Thymus (tissue), 11 donors: Measurements from ENCODE around the gene ASB15. TPM values are rescaled to one million over a fixed set of nuclear protein-coding genes. Genes with fewer than 3 reads are reported as not detected.
A peak's percentile ranks its signal among the peaks of the same experiment; 100 is the strongest.

Source experiments
- DNase-seq, 9 donors: peaks; one replicate each; pipeline ENCODE4 v3.0.0-alpha.2; 2013; ENCODE audit warnings: low spot score in 9 of 9, low read depth in 6 of 9, missing footprints in 1 of 9
- H3K27ac ChIP-seq, 2 donors: one replicate each; pipeline ENCODE4 v1.5.1; 2013; ENCODE audit warnings: control low read depth in 1 of 2, low read depth in 1 of 2, low read length in 1 of 2, mild to moderate bottlenecking in 1 of 2, moderate library complexity in 1 of 2
- H3K27me3 ChIP-seq, 2 donors: one replicate each; pipeline ENCODE4 v1.5.1; 2013; ENCODE audit warnings: low read length in 1 of 2; ENCODE audit not compliant: control insufficient read depth in 2 of 2, insufficient read depth in 1 of 2
- H3K36me3 ChIP-seq, 2 donors: one replicate each; pipeline ENCODE4 v1.5.1; 2013; ENCODE audit warnings: low read length in 1 of 2, mild to moderate bottlenecking in 1 of 2, moderate library complexity in 1 of 2; ENCODE audit not compliant: control insufficient read depth in 2 of 2, insufficient read depth in 2 of 2
- H3K4me1 ChIP-seq, 2 donors: one replicate each; pipeline ENCODE4 v1.5.1; 2013; ENCODE audit warnings: low read length in 2 of 2; ENCODE audit not compliant: control insufficient read depth in 2 of 2, insufficient read depth in 2 of 2
- H3K4me3 ChIP-seq, 2 donors: one replicate each; pipeline ENCODE4 v1.5.1; 2013; ENCODE audit warnings: low read length in 2 of 2, control low read depth in 1 of 2, mild to moderate bottlenecking in 1 of 2
- H3K9me3 ChIP-seq, 2 donors: one replicate each; pipeline ENCODE4 v1.5.1; 2013; ENCODE audit warnings: low read length in 1 of 2, mild to moderate bottlenecking in 1 of 2; ENCODE audit not compliant: control insufficient read depth in 2 of 2, insufficient read depth in 1 of 2
- WGBS: extraction: QIAGEN DNeasy Blood & Tissue Kit; methylation state at CpG from one replicate; pipeline ENCODE4 v1.1.7; 2013; 5-methylcytosine and 5-hydroxymethylcytosine counted together
- polyA plus RNA-seq: library from polyadenylated mRNA; stranded (reverse); fragments of 200-250 nt; gene quantifications from one replicate; pipeline ENCODE4 v1.2.3, GENCODE V29; 2013
- total RNA-seq: library from RNA; stranded (reverse); fragments of 120-200 nt; gene quantifications from one replicate; pipeline ENCODE4 v1.2.4, GENCODE V29; 2013
- donor health status: healthy.

The ASB15 gene
- total and polyA plus RNA-seq, 2 donors = 0.05 TPM; not detected in 1

DNA sequence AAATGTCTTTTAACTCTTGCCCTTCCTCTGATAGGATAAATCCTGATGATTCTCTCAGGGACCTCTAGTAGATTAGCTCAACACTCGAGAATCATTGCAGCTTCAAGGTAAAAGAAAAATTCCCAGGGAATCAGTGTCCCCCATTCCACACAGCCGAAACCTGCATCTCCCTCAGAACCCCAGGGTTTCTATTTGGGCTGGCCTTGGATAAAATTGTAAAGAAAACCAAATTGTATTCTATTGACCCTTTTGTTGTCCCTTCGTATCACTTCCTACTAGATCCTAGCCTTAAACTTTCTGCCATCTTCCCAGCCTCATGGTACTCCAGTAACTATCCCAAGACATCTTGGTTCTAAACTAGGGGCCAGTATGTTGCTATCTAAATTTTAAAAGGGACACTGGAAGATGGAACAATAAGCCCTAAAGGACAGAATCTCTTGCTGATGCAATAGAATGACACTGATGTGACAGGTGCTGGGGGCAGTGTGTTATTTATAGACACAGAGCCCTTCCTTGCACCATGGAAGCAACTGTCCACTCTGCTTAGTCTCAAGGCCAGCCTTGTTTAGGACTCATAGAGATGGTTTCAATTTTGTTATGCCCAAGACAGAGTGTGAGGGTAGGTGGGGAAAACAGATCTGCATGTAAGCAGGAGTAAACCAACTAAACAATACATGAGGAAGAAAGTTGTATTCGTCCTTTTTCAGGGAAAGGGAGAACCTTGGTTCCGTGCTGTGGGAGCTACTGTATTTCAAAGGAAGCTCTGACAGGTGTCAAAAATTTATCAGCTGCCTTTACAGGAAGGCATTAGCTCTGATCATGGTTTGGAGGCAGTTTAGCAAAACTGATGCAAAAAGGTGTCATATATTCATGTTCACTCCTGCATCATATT, 7.6 kb downstream of the ASB15 start:
- no peaks in the 10 kb centered on the region for H3K4me1 ChIP-seq

GRCh38 chr7:123609883-123610239, 8.2 kb downstream of the ASB15 start:
- Histone ChIP-seq H3K27me3 (no peaks in the 10 kb centered on the region), H3K36me3 (no peaks in the 10 kb centered on the region), H3K4me1 (no peaks in the 10 kb centered on the region), H3K27ac (no peak overlapping the region), H3K4me3 (no peak overlapping the region), H3K9me3 (no peaks in the 10 kb centered on the region)
- 88% methylated on average over 2 of the region's 2 CpGs for WGBS
- no peak for DNase-seq

More for the DNA sequence above, 7.6 kb downstream of the ASB15 start:
- 75% methylated on average over 5 of the region's 5 CpGs for WGBS
- Histone ChIP-seq H3K4me3 (no peak overlapping the region), H3K27me3 (no peaks in the 10 kb centered on the region), H3K9me3 (no peaks in the 10 kb centered on the region), H3K27ac (no peak overlapping the region), H3K36me3 (no peaks in the 10 kb centered on the region)
- no peak for DNase-seq

DNA sequence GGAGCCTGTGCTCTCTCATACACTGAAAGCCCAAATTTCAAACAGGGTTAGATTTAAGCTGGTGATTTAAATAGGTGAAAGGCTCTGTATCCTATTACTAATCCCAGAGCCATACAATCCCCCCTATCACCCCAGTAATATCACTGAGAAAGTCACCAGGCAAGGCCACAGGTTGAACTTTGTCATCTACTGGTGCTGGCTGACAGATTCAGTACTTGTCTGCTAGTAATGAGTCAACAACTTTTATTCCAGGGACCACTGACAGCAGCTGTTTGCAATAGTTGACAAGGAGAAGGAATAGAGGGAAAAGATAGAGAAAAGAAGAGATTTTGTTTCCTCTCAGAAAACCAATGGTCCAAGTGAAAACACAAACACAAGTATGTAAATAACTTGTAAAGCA, 10.4 kb downstream of the ASB15 start:
- H3K36me3 ChIP-seq = no peaks in the 10 kb centered on the region
- H3K27ac ChIP-seq = no peak overlapping the region
- no peak overlapping the region for H3K4me3 ChIP-seq
- no peaks in the 10 kb centered on the region for H3K27me3 ChIP-seq
- H3K4me1 ChIP-seq = no peaks in the 10 kb centered on the region
- no peak for DNase-seq
- no peaks in the 10 kb centered on the region for H3K9me3 ChIP-seq

GRCh38 chr7:123615344-123615743, 13.7 kb downstream of the ASB15 start:
- no peaks in the 10 kb centered on the region for H3K4me1 ChIP-seq
- H3K4me3 ChIP-seq = no peak overlapping the region
- no peaks in the 10 kb centered on the region for H3K9me3 ChIP-seq
- no peak overlapping the region for H3K27ac ChIP-seq
- H3K36me3 ChIP-seq = no peaks in the 10 kb centered on the region
- no peaks in the 10 kb centered on the region for H3K27me3 ChIP-seq
- WGBS = 71% methylated on average over 2 of the region's 2 CpGs
- DNase-seq = no peak

GRCh38 chr7:123616223-123616622, 14.6 kb downstream of the ASB15 start:
- DNase-seq = no peak
- H3K9me3 ChIP-seq = no peaks in the 10 kb centered on the region
- no peak overlapping the region for H3K4me3 ChIP-seq
- no peaks in the 10 kb centered on the region for H3K4me1 ChIP-seq
- H3K27ac ChIP-seq = no peak overlapping the region
- no peaks in the 10 kb centered on the region for H3K27me3 ChIP-seq
- no peaks in the 10 kb centered on the region for H3K36me3 ChIP-seq

- DNase-seq = no peak
- Histone ChIP-seq H3K36me3 (no peaks in the 10 kb centered on the region), H3K4me3 (no peak overlapping the region), H3K27me3 (no peaks in the 10 kb centered on the region), H3K9me3 (no peaks in the 10 kb centered on the region), H3K27ac (no peak overlapping the region), H3K4me1 (no peaks in the 10 kb centered on the region)
- 88% methylated on average over 4 of the region's 4 CpGs for WGBS
Observed at GRCh38 chr7:123621707-123622106, 20.1 kb downstream of the ASB15 start.

DNA sequence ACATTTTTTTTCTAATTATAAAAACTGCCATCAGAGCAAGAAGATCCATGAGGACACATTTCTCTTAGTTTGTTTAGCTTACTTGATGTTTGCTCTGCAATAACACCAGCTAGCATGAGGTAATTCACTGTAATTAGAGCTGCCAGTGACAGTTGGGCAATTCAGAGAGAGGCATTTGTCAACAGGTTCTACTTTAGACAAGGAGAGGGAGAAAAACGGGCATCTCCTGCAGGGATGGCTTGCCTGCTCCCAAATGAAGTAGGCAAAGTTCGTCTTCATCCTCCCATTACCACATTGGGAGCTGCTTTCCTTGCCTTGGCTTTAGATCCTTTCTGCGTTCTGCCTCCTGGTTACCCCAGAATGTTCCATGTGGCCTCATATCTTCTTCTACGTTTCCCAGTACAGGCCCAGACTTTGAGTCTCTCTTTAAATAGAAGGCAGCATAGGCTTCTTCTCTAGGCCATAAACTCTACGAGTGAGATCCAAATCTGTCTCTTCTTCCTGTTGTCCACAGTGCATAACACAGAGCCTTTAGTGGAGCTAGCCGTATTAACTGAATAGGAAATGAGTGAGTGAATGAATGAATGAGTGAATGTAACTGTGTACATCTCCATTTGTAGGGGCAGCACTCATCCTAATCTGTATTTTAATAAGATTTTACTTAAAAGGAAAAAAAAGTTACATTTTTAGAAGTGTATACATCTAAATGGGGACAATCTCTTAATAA, 21.2 kb downstream of the ASB15 start:
- Histone ChIP-seq H3K36me3 (no peaks in the 10 kb centered on the region), H3K4me1 (no peaks in the 10 kb centered on the region), H3K27ac (no peak overlapping the region), H3K9me3 (no peaks in the 10 kb centered on the region), H3K27me3 (no peaks in the 10 kb centered on the region), H3K4me3 (no peak overlapping the region)
- 89% methylated on average over 6 of the region's 6 CpGs for WGBS
- DNase-seq = no peak

GRCh38 chr7:123624527-123625183, 23.0 kb downstream of the ASB15 start:
- no peaks in the 10 kb centered on the region for H3K4me1 ChIP-seq
- H3K9me3 ChIP-seq = no peaks in the 10 kb centered on the region
- peak; percentile 6 to 67 (median 39) for DNase-seq
- 60% methylated on average over 12 of the region's 12 CpGs for WGBS
- no peak overlapping the region for H3K4me3 ChIP-seq
- no peaks in the 10 kb centered on the region for H3K27me3 ChIP-seq
- H3K27ac ChIP-seq = no peak overlapping the region
- H3K36me3 ChIP-seq = no peaks in the 10 kb centered on the region

- Histone ChIP-seq H3K27me3 (no peaks in the 10 kb centered on the region), H3K9me3 (no peaks in the 10 kb centered on the region), H3K4me1 (no peaks in the 10 kb centered on the region), H3K36me3 (no peaks in the 10 kb centered on the region), H3K4me3 (no peak overlapping the region), H3K27ac (no peak overlapping the region)
- 88% methylated on average over 2 of the region's 2 CpGs for WGBS
- DNase-seq = no peak
Observed at GRCh38 chr7:123625254-123625653, 23.6 kb downstream of the ASB15 start.
